Loucy (cell line): ENCODE measurements around the gene GTSF1L.

Experiments
- CTCF ChIP-seq: fragments of 200-600 bp; sonication (generic); conservative IDR thresholded peaks from 2 replicates; pipeline ENCODE4 v1.5.1; 2014; ENCODE audit warnings: mild to moderate bottlenecking, antibody characterized with exemption, low read length
- EZH2phosphoT487 ChIP-seq: fragments of 200-600 bp; IDR thresholded peaks from 2 replicates; pipeline ENCODE4 v1.6.1; 2018; ENCODE audit warnings: antibody characterized with exemption, mild to moderate bottlenecking, moderate library complexity, borderline replicate concordance

GRCh38 chr20:43744966-43745730, 18.3 kb upstream of the GTSF1L start:
- TF ChIP-seq CTCF (no peak), EZH2phosphoT487 (no peak)
